Measurements from ENCODE around the gene CACNG7.

DNA sequence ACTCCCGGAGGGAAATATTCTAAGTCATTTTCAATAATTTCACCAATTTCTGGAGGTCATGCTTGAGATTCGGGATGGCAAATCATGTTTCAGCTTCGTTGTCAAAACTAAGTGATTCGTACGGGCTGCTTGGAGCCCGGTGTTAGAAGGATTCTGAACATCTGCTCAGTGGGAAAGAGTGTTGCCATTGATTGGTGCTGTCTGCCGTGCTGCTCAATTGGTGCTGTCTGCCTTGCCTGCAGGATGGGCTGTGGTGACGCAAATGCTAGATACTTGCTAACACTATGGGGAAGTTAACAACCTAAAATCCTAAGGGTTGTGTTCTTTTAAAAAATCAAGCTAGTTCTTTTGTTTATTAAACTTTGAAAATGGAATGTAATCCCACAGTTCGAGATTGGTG, 36.4 kb downstream of the CACNG7 start:
- TF ChIP-seq, protein P1, sequence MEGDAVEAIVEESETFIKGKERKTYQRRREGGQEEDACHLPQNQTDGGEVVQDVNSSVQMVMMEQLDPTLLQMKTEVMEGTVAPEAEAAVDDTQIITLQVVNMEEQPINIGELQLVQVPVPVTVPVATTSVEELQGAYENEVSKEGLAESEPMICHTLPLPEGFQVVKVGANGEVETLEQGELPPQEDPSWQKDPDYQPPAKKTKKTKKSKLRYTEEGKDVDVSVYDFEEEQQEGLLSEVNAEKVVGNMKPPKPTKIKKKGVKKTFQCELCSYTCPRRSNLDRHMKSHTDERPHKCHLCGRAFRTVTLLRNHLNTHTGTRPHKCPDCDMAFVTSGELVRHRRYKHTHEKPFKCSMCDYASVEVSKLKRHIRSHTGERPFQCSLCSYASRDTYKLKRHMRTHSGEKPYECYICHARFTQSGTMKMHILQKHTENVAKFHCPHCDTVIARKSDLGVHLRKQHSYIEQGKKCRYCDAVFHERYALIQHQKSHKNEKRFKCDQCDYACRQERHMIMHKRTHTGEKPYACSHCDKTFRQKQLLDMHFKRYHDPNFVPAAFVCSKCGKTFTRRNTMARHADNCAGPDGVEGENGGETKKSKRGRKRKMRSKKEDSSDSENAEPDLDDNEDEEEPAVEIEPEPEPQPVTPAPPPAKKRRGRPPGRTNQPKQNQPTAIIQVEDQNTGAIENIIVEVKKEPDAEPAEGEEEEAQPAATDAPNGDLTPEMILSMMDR (IDR thresholded peaks at IDR 0.05; ENCODE audit: borderline replicate concordance, extremely low read depth, low read length, poor library complexity, severe bottlenecking): no peak
- TF ChIP-seq EZH2 (IDR thresholded peaks at IDR 0.05; ENCODE audit: borderline replicate concordance, low read depth, low read length, severe bottlenecking): no peak
